Right ventricle myocardium superior (tissue), 1 donor: Measurements from ENCODE around the gene SRSF12. TPM values are rescaled to one million over a fixed set of nuclear protein-coding genes. Genes with fewer than 3 reads are reported as not detected.
"Not testable (repeated sequence)": the region's sequence is repeated elsewhere in the genome, so short reads cannot be mapped to it uniquely, and the experiment has no call there.

ENCODE experiments used
- ATAC-seq: fragments of 200-7000 bp; cut with Tn5 transposase; one replicate; pipeline ENCODE4 v1.9.1; 2020; ENCODE audit warnings: mild to moderate bottlenecking; ENCODE audit not compliant: poor library complexity
- DNase-seq: peaks from one replicate; pipeline ENCODE4 v3.0.0-alpha.2; 2020
- intact Hi-C: fragments of 100-400 bp; cut with DNase I; formaldehyde crosslinking; loops from one replicate; pipeline ENCODE4 v1.11.2; 2022
- total RNA-seq: library from RNA; stranded (reverse); fragmentation: NEBNext Ultra II Directional; extraction: Animal tissue kit (Norgen Biotek cat#: 25700); gene quantifications from one replicate; pipeline ENCODE4 v1.2.1, GENCODE V29; 2021
- donor health status: DM: no; HTN: yes; CAD: no; lungs with severe emphysema.

SRSF12 gene
- total RNA-seq, 1 donor from 2014 or later: not detected

GRCh38 chr6:89081423-89082322 is 36.2 kb downstream of the SRSF12 start:
- intact Hi-C loops: loop anchor here (5.0 kb wide), 1 partner anchor 66 kb away; the partner anchor contains the start of gene PM20D2
- ATAC-seq: peak; percentile 82
- DNase-seq: peak; percentile 100

- peak; percentile 21 for ATAC-seq
- intact Hi-C loops: loop anchor here (5.0 kb wide), 1 partner anchor 66 kb away; the partner anchor contains the start of gene PM20D2
These were observed 36.8 kb downstream of the SRSF12 start for GRCh38 chr6:89081129-89081422.

GRCh38 chr6:89080281-89081128 is 37.4 kb downstream of the SRSF12 start, which contains the start of gene PNRC1:
Gene PNRC1 (plus strand): TSS chr6:89080751. CDS start chr6:89080895, 144 bp downstream.
- peak; percentile 100 for DNase-seq
- ATAC-seq: peak; percentile 92
- intact Hi-C loops: loop anchor here (5.0 kb wide), 1 partner anchor 67 kb away; the partner anchor contains the start of gene PM20D2

More at GRCh38 chr6:89081129-89081422, 36.8 kb downstream of the SRSF12 start:
- no peak for DNase-seq

DNA sequence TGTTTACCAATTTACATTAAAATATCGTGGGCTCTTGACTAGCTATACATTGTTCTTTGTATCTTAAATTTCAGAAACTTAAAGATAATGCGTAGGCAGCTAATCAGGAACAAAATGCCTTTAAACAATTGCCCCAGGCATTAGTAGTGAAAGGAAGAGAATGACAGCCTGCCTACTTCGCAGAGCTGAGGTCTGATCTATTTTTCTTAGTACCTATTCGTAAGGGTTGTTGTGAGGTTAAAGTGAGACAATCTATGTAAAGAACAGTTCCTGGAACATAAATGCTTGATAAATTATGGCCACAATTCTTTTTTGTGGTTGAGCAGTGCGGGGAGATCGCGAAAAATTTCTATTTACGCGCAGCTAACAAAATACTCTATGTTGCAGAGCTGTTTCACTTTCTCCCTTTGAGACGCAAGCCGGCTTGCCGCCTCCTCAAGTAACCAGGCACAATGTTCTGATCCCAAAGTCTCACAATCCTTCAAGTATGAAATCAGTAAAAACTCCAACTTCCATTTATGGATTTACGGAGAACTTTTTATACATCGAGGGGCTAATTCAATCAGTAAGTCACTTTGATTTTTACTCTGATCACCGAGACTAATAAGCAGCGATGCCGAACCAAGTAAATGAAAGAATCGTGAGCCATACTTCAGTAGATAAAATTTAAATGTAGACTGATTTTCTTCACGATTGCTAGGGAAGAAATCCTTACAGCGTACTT is 38.2 kb downstream of the SRSF12 start:
- DNase-seq: peak; percentile 63
- ATAC-seq: no peak
- intact Hi-C loops: loop anchor here (5.0 kb wide), 2 partner anchors 42 to 68 kb away; partner anchors contain the start of gene PM20D2

DNA sequence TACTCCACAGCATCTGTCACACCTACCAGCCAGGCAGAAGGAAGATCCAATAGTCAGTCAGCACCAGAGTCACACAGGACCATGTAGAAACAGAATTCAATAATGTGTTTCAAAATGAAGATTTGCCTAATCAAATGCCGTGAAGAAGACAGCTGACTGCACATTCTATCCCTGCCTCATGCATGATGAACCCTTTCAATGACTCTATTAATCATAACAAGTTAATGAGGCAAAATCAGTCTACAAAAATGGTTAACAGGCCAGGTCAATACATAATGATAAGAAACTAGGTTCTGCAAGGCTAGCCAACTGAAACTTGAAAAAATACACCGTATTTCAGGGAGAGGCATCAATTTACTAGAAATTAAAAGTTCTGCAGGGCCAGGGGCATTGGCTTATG is 44.0 kb downstream of the SRSF12 start:
- DNase-seq (no peak), ATAC-seq (no peak)
- intact Hi-C loops: no loop called here

- intact Hi-C loops: no loop called here
- DNase-seq: no peak
- ATAC-seq: peak; percentile 73
These were observed 44.8 kb downstream of the SRSF12 start for GRCh38 chr6:89073014-89073620.

GRCh38 chr6:89071036-89071435 is 46.8 kb downstream of the SRSF12 start:
- intact Hi-C loops: no loop called here
- ATAC-seq: no peak
- no peak for DNase-seq

- intact Hi-C loops: no loop called here
- DNase-seq (no peak), ATAC-seq (no peak)
These were observed 48.2 kb downstream of the SRSF12 start for GRCh38 chr6:89069536-89070163.

- DNase-seq (no peak), ATAC-seq (no peak)
- intact Hi-C loops: no loop called here
These were observed 49.2 kb downstream of the SRSF12 start for GRCh38 chr6:89068695-89069094.

- no peak for DNase-seq
- no peak for ATAC-seq
These were observed 50.1 kb downstream of the SRSF12 start for GRCh38 chr6:89067796-89068195.

DNA sequence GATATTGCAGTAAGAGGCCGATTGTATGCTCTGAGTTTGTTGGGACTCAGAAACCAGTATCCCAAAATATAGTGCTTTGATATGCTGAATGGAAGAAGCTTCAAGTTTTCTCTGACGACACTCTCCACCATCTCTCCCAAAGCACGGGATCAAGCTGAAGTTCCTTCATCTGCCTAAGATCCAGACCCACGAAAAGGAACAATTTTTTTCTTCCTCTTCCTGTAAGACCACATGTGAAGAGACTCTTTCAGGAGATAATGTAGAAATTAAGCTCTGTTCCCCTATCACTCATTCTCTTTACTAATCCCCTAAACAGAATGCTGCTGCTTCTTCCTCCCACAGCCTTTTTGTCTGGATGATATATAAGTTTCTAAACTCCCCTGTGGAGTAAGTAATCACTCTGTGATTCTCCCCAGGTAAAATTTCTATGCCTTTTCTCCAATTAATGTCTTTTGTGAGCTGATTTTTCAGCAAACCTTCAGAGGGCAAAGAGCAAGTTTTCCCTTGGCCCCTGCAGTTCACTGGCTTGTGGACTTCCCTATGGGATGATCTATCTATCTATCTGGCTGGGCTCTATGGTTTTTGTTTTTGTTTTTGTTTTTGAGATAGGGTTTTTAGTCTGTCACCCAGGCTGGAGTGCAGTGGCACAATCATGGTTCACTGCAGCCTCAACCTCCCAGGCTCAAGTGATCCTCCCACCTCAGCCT is 50.8 kb downstream of the SRSF12 start:
- intact Hi-C loops: no loop called here
- DNase-seq (no peak), ATAC-seq (peak; percentile 27)

More at GRCh38 chr6:89067796-89068195, 50.1 kb downstream of the SRSF12 start:
- intact Hi-C loops: no loop called here

DNA sequence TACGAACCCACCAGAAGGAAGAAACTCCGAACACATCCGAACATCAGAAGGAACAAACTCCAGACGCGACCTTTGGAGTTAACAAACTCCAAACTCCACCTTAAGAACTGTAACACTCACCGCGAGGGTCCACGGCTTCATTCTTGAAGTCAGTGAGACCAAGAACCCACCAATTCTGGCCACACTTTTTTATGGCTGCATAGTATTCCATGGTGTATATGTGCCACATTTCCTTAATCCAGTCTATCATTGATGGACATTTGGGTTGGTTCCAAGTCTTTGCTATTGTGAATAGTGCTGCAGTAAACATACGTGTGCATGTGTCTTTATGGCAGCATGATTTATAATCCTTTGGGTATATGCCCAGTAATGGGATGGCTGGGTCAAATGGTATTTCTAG is 51.8 kb downstream of the SRSF12 start:
- intact Hi-C loops, ATAC-seq, DNase-seq: not testable (repeated sequence)

- ATAC-seq, intact Hi-C loops: not testable (repeated sequence)
These were observed 52.9 kb downstream of the SRSF12 start for GRCh38 chr6:89064931-89065330.

DNA sequence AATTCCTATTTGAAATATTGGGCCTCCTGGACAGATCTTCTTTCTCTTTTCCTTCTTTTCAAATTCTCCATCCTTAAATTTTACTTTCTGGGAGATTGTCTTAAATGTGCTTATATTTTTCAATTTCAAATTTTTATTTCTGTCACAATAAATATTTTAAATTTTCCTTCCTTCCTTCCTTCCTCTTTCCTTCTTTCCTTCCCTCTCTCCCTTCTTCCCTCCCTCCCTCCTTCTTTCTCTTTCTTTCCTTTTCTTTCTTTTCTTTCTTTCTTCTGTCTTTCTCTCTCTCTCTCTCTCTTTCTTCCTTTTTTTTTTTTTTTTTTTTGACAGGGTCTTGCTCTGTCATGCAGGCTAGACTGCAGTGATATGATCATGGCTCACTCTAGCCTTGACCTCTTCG is 54.0 kb downstream of the SRSF12 start:
- intact Hi-C loops: no loop called here
- DNase-seq (no peak), ATAC-seq (no peak)

More at GRCh38 chr6:89064931-89065330, 52.9 kb downstream of the SRSF12 start:
- not testable (repeated sequence) for DNase-seq

DNA sequence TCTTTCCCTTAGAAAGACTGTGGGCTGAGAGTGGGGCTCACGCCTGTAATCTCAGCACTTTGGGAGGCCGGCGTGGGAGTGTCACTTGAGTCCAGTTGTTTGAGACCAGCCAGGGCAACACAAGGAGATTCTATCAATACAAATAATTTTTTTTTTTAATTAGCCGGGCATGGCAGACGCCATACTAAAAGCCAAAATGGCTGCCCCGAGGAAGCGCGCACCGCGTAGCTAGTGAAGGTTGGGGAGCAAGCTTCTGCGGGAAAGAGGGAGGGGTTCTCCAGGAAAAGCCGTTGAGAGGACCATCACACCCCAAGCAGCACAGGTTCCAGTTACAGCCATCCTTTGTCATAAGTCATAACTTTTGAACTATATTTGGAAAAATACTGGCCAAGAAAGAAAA is 58.6 kb downstream of the SRSF12 start:
- no peak for DNase-seq
- no peak for ATAC-seq
- intact Hi-C loops: no loop called here

DNA sequence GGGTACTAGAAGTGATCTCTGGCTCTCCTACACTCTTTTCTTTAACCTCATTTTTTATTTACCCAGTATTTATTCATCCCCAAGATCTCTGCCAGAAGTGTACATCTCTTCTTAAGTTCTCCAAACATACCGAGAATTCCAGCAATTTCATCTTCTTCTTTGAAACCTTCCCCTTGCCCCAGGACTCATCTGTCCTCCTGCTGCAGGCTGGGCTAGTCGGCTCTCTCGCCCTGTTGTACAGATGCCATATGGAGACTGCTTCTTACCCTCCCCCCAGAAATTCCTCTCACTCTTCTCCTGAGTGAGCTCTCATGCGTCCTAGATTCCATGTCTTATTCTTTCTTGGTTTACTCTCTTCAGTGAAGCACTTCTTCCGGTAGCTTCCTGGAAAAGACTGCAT is 59.2 kb downstream of the SRSF12 start:
- ATAC-seq (no peak), DNase-seq (no peak)
- intact Hi-C loops: no loop called here

DNA sequence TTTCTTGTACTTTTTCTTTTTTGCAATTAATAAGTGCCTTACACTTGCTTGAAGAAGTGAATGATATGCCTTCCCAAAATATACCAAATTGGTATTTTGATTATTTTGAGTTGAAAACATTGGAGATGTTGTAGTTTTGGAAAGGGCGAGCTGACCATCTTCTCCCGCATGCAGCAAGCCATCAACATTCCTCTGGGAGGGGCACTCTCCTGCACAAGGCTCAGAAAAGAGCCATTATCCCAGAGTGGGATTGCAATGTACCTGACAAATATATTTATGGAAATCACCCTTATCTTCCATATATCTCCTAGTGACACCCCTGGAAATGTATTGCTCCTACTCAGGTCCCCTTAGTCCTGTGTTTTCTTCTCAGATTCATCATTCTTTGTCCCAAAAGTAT is 60.1 kb downstream of the SRSF12 start:
- intact Hi-C loops: no loop called here
- DNase-seq (no peak), ATAC-seq (no peak)
